Dedifferentiated amniotic fluid mesenchymal stem cell (primary cell): ENCODE data around the gene NYAP2.

Experiments
- DNase-seq: peaks from one replicate; pipeline ENCODE4 v3.0.0-alpha.2; 2016; ENCODE audit errors: extremely low spot score

Gene NYAP2

DNA sequence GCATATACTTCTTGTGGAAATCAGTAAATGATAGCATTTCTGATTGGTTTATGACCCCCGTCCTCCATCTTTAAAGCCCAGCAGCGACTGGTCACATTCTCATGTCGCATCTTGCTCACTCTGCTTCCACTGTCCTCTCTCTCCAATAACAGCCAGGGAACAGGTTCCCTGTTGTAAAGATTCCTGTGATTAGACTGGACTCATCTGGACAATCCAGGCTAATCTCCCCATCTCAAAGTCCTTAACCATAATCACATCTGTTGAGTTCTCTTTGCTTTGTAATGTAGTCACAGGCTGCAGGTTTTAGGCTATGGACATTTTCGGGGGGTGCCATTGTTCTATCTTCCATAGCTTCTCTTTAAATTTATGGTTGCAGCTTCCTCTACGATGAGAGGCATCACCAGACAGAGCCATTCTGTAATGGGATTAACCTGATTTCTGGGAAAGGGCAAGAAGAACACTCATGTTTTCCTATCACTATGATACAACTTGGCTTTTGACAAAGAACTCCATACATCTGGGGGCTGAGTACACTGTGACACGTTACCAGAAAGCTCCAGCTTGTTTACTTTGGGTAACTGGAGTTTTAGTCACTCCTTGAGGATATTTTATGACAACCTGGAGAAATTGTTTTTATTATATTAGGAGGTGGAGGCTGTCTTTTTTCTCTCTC, 159.0 kb downstream of the NYAP2 start:
- DNase-seq = no peak

DNA sequence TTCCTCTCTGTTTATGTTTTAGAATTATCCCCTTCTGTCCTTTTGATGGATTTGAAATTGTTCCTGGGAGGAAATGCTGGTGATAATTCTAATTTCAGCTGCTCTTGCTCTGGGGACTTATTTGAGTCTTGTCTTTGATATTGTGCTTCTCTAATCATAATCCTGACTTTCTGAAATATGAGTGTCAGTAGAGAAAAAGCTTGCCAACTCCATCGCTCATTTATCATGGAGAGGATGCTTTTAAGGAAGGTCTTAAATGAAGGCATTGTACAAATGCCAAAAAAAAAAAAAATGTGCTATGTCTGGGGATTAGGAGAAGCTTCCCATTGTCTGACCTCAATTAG, 159.5 kb downstream of the NYAP2 start:
- DNase-seq = no peak

DNA sequence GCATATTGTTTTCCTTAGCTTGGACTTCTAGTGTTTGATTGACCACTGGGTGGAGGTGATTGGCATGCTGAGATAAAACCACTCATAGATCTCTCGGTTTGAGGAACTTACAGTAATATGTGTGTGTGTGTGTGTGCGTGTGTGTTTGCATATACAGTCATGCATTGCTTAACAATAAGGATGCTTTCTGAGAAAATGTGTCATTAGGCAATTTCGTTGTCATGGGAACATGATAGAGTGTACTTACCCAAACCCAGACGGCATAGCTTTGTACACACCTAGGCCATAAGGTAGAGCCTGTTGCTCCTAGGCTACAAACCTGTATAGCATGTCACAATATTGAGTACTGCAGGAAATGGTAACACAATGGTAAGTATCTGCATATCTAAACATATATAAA, 167.3 kb downstream of the NYAP2 start:
- no peak for DNase-seq

DNA sequence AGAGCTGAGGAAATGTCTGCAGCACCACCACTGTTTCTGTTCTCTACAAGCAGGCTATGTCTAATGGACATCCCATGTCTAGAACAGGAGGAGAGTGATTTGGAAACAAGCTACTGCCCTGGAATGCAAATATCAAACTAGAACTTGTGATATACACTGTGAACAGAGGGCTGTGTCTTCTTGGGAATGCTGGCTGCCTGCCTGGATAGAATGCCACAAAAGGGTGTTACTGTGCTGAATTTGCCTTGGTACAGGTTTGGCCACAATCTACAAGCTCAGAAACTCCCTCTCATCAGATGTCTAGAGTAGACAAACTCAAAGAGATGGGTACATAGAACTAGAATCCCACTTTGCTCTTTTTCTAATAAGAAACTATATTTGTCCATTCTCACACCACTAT, 170.5 kb downstream of the NYAP2 start:
- no peak for DNase-seq

DNA sequence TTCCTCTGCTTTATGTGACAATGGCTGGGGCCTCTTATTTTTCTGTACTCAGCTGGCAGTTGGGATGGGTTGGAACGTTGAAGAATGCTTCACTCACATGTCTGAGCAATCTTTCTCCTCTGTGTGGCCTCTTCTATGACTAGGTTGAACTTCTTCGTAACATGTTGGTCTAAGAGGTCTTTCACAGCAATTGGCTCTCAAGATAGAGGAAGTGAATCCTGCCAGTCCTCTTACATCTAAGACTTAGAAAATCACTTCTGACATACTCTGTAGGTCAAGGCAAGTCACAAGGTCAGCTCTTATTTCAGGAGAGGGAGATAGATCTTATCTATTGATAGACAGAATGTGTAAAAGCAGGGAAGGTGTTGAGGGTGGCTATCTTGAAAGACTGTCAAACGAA, 174.1 kb downstream of the NYAP2 start:
- no peak for DNase-seq

DNA sequence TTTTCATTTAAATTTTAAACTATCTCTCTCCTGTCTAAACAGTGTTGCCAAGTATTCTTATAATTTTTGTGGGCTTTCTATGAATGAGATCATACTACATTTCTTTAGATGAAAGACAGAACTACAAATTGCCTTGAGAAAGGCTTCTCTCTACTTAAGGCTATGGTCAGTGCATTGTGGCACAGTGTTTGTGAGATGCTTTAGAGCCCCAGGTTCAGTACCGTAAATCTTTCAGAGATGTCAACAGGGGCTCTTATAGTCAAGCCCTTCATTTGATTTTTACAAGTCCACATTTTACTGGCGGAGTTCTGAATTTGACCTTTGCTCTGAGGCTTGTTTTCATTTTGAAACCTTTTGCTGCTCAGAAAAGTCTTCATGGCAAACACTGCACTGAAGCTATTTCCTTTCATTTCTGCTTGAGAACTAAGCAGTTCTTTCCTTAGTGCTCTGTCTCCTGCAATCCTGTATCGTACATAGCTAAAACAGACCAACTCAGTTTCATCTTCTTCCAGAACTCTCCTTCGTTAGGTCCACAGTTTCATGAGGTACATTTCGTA, 175.2 kb downstream of the NYAP2 start:
- DNase-seq = no peak

- DNase-seq = no peak
These were observed 181.6 kb downstream of the NYAP2 start for GRCh38 chr2:225581135-225581534.

DNA sequence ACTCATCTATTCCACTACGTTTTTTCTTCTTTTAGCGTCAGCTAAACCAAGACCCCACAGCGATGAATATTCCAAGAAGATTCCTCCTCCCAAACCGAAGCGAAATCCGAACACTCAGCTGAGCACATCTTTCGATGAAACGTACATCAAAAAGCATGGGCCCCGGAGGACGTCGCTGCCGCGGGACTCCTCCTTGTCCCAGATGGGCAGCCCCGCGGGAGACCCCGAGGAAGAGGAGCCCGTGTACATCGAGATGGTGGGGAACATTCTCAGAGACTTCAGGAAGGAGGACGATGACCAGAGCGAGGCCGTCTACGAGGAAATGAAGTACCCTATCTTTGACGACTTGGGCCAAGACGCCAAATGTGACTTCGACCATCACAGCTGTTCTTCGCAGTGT, 182.4 kb downstream of the NYAP2 start:
- no peak for DNase-seq

DNA sequence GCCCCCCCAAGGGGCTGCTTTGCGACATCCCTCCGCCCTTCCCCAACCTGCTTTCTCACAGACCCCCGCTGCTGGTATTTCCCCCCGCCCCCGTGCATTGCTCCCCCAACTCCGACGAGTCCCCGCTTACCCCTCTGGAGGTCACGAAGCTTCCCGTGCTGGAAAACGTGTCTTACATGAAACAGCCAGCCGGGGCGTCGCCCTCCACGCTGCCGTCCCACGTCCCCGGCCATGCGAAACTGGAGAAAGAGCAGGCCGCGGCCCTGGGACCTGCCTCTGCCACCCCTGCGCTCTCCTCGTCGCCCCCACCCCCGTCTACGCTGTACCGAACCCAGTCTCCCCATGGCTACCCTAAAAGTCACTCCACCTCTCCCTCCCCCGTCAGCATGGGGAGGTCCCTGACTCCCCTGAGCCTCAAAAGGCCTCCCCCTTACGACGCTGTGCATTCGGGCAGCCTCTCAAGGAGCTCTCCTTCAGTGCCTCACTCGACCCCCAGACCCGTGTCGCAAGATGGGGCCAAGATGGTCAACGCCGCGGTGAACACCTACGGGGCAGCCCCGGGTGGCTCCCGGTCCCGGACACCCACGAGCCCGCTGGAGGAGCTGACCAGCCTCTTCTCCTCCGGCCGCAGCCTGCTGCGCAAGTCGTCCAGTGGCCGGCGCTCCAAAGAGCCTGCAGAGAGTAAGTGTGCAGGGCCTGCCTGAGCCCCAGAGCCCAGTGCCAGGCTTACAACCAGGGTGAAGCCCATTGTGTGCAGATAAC, 183.0 kb downstream of the NYAP2 start:
- DNase-seq = no peak

- DNase-seq = no peak
These were observed 185.3 kb downstream of the NYAP2 start for GRCh38 chr2:225584796-225585195.

DNA sequence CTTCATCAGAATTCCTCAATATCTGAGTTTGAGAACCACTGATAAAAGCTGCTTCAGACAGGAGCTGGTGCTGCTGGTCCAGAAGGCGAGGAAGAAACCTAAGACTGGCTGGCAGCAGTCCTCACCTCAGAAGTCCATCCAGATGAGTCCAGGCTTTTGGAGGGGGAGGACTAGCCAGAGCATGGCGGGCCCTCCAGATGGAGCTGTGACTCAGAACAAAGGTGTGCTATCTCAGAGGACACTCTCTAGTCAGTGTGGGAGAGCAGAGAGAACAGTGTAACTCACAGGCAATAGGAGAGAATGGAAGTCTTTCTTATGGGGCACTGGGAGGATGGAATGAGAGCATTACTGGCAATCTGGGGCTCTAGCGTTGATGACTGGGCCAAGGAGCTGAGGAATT, 191.4 kb downstream of the NYAP2 start:
- DNase-seq = no peak

DNA sequence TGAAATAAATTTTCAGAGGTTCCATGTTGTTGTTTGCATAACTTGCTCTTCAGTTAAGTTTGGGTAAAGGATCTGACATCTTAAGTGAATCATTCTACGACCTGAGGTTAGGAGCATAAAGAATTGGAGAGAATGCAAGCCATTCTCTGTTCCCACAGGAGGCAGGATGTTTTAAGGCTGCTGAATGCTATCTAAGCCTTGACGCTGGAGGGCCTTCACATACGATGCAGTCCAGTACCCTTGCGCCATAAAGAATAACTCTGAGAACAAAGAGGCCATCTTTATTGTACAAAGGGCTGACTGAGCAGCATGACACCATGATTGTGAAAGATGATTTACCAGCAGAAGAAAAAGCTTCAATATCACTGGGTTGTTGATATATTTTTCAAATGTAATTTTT, 198.4 kb downstream of the NYAP2 start:
- no peak for DNase-seq

DNA sequence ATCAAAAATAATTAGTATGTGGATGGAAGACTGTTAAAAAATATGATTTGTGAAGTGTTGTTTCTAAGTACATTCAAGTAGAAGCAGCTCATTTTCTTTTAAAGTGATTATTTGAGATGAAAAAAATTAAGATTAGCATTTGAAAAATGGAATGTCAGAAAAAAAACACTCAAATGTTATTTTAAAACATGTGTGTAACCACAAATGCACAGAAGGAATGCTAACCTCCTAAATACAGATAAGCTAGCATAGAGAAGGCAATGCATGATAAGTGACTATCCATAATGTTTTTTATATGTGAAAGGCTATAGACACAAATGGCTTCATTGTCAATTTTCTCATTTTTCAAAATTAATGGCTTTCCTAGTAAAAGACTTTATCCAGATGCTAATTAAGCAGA, 198.9 kb downstream of the NYAP2 start:
- DNase-seq = peak; percentile 28

- DNase-seq = no peak
These were observed 199.4 kb downstream of the NYAP2 start for GRCh38 chr2:225598897-225599296.

GRCh38 chr2:225599856-225600255, 200.3 kb downstream of the NYAP2 start:
- DNase-seq = no peak

GRCh38 chr2:225600444-225600843, 200.9 kb downstream of the NYAP2 start:
- DNase-seq = no peak

- DNase-seq = no peak
These were observed 201.4 kb downstream of the NYAP2 start for GRCh38 chr2:225600865-225601264.

DNA sequence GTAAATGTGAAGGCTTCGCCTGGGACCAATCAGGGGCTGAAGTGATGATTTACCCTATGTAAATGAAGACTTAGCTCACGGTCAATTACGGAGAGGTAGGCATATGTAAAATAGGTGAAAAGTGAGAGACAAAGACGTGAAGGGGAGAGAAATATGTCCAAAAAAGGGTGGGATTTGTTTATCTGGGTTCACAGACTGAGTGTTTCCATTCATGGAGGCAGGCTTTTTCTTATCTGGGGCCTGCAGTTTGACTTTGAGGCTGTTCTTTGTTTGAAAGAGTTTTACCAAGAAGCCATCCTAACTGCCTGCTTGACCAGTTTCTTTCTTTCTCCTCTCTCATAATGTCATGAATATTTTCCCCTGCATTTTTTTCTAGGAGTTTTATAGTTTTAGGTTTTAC, 202.7 kb downstream of the NYAP2 start:
- no peak for DNase-seq

GRCh38 chr2:225608136-225608535, 208.6 kb downstream of the NYAP2 start:
- DNase-seq = no peak

GRCh38 chr2:225612636-225613035, 213.1 kb downstream of the NYAP2 start:
- DNase-seq = no peak

DNA sequence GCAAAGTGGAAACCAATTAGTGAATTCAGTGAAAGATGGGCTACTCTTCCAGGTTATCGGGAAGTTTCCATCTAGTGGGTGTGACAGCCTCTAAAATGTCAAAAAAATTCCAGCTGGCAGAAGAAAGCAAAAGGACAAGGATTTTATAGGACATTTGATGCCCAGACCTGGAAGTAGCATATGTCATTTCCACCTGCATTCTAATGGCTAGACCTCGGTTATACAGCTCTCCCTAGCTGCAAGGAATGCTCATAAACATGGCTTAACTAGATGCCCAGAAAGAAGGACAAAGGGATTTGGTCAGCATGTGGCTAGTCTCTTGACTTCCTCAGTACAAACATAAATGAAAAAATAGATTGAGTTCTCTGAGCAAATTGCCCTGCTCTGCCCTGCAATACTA, 215.4 kb downstream of the NYAP2 start:
- no peak for DNase-seq

DNA sequence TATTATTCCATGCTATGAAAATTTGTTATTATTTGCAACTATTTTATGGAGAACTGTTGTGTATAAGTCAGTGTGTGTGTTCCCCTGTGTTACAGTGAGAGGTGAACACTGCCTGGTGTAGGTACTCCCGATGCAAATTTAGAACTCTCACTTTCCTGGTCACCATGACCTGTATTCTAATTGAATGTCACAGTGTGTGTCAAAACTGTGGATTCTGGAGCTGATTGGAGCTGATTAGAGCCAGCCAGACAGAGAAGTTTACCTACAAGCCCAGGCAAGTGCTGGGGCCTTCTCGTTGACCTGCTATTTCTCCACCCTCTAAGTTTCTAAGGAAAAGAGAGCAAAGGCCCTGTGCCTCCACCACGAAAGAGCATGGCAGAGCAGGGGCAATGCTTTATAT, 216.0 kb downstream of the NYAP2 start:
- DNase-seq = no peak

DNA sequence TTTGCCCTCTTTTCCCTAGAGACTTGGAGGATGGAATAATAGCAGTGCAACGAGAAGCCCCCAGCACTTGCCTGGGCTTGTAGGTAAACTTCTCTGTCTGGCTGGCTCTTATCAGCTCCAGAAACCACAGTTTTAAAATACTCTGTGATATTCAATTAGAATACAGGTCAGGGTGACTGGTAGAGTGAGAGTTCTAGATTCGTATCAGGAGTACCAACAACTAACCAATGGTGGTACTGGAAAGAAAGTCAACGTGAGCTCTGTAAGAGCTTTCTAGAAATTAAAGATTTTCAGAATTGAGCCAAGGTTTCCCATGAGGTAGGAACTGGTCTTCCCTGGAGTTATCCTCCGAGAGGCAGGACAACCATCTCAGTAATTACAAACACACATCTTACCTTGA, 216.9 kb downstream of the NYAP2 start:
- DNase-seq = no peak

DNA sequence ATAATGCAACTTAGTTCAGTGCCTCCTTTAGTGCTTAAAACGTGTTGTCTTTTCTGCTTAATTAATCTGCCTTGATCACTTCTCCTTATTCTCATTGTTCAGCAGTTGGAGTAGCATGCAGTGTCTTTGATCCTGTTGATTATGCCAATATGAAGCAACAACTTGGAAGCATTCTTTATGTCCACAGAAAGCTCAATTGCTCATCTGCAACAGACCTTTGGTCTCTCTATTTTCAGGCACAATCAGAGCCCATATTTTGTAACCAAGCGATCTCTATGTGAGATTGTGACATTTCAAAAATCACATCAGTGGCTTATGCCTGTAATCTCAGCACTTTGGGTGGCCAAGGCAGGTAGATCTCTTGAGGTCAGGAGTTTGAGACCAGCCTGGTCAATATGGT, 217.3 kb downstream of the NYAP2 start:
- DNase-seq = no peak
